Gastrocnemius medialis (tissue), 4 donors: ENCODE measurements around the gene MUC5B. TPM values are rescaled to one million over a fixed set of nuclear protein-coding genes. Genes with fewer than 3 reads are reported as not detected.

Experiments
- ATAC-seq, 2 donors: fragments of 150-250 bp; one replicate each; pipeline ENCODE4 v1.9.1; 2016
- DNase-seq, 2 donors: peaks; one replicate each; pipeline ENCODE4 v3.0.0-alpha.2; 2019
- H3K27ac ChIP-seq, 4 donors: fragments of 200-600 bp; sonication (generic); 1 replicate in 1 of 4; 2 replicates in 3 of 4; pipeline ENCODE4 v1.5.1; 2016 to 2018; ENCODE audit warnings: mild to moderate bottlenecking in 2 of 4, moderate library complexity in 1 of 4
- H3K27me3 ChIP-seq, 3 donors: fragments of 200-600 bp; sonication (generic) in 2 of 3; 1 replicate in 1 of 3; 2 replicates in 2 of 3; pipeline versions ENCODE4 v1.5.1 to v1.6.0; 2016 to 2019; ENCODE audit warnings: mild to moderate bottlenecking in 1 of 3, moderate library complexity in 1 of 3
- H3K36me3 ChIP-seq, 2 donors: fragments of 200-600 bp; sonication (generic) in 1 of 2; one replicate each; pipeline ENCODE4 v1.5.1; 2017 to 2018
- H3K4me1 ChIP-seq, 2 donors: fragments of 200-600 bp; sonication (generic) in 1 of 2; one replicate each; pipeline ENCODE4 v1.5.1; 2016 to 2017; ENCODE audit warnings: mild to moderate bottlenecking in 2 of 2
- H3K4me3 ChIP-seq, 4 donors: fragments of 200-600 bp; sonication (generic) in 3 of 4; 1 replicate in 1 of 4; 2 replicates in 3 of 4; pipeline ENCODE4 v1.5.1; 2016 to 2019; ENCODE audit warnings: mild to moderate bottlenecking in 2 of 4
- H3K9me3 ChIP-seq, 3 donors: fragments of 200-600 bp; sonication (generic) in 2 of 3; 1 replicate in 1 of 3; 2 replicates in 2 of 3; pipeline ENCODE4 v1.5.1; 2016 to 2019
- CTCF ChIP-seq, 5 experiments: fragments of 450-650 bp in 3 of 5; fragments of 200-600 bp in 2 of 5; sonication (generic) in 2 of 5; IDR thresholded peaks in 4 of 5; conservative IDR thresholded peaks in 1 of 5; 1 replicate in 4 of 5; 2 replicates in 1 of 5; pipeline ENCODE4 v1.5.1; 2016 to 2019; ENCODE audit warnings: antibody characterized with exemption in 5 of 5, mild to moderate bottlenecking in 3 of 5, moderate library complexity in 3 of 5
- POLR2A ChIP-seq, 2 donors: fragments of 450-650 bp; IDR thresholded peaks; one replicate each; pipeline ENCODE4 v1.6.1; 2017; ENCODE audit warnings: antibody characterized with exemption in 2 of 2, mild to moderate bottlenecking in 2 of 2, moderate library complexity in 2 of 2
- in situ Hi-C, 4 donors: fragments of 200-750 bp; cut with MboI; loops; one replicate each; pipeline versions ENCODE4 v1.15.0 to v1.8.0; 2017; ENCODE audit warnings: low sequenced_read_pairs in 4 of 4
- intact Hi-C: fragments of 100-400 bp; cut with DNase I; formaldehyde crosslinking; loops from one replicate; pipeline ENCODE4 v1.15.1; 2023; ENCODE audit warnings: low total_unique reads
- total RNA-seq, 4 donors: library from RNA; depleted of rRNA; stranded (reverse); fragments of >200 nt; gene quantifications; one replicate each; pipeline versions ENCODE4 v1.1.0 to v1.2.3, GENCODE V29; 2016

Gene MUC5B
- total RNA-seq, 4 donors from 2014 or later, result 0.17 TPM; not detected in 3

DNA sequence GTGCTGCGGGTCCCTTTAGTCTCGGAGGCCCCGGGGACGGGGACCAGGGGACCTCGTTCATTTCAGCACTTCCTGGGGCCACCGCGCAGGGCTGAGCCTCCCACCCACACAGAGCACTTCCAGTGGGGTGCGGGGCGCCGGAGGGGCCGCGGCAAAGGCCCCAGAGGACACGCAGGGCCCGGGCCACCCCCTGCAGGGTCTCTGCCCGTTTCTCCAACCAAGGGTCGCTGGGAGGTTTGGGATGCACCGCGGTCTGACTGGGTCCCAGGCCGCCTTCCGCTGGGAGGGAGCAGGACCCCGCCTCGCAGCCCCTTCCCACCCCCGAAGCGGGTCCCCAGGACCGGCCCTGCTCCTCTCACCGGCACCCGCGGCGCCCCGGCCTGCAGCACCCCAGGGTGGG is 49.1 kb downstream of the MUC5B start:
- DNase-seq (no peak), ATAC-seq (no peak)
- no peak for TF ChIP-seq POLR2A (IDR thresholded peaks at IDR 0.05)
- TF ChIP-seq CTCF (IDR thresholded peaks at IDR 0.05 in 4 of 5, conservative IDR thresholded peaks at IDR 0.05 in 1 of 5), result no peak
- intact Hi-C loops (no loop called here), in situ Hi-C loops (loop anchor here in 1 of 4 donors (25.0 kb wide), 1 partner anchor 240 kb away; no protein-coding TSS in a partner anchor)
- H3K9me3 ChIP-seq, result no peaks in the 10 kb centered on the region
- H3K4me1 ChIP-seq, result no peaks in the 10 kb centered on the region
- H3K27me3 ChIP-seq, result no peaks in the 10 kb centered on the region
- peaks cover 0 to 21% of the 10 kb centered on the region in 2 donors for H3K36me3 ChIP-seq
- H3K27ac ChIP-seq, result no peak overlapping the region
- H3K4me3 ChIP-seq, result no peak overlapping the region

- no peaks in the 10 kb centered on the region for H3K9me3 ChIP-seq
- in situ Hi-C loops, result loop anchor here in 1 of 4 donors (25.0 kb wide), 1 partner anchor 240 kb away; no protein-coding TSS in a partner anchor
- TF ChIP-seq CTCF (IDR thresholded peaks at IDR 0.05 in 4 of 5, conservative IDR thresholded peaks at IDR 0.05 in 1 of 5) (no peak), POLR2A (IDR thresholded peaks at IDR 0.05) (no peak)
- H3K36me3 ChIP-seq, result peaks cover 0 to 23% of the 10 kb centered on the region in 2 donors
- H3K4me3 ChIP-seq, result no peak overlapping the region
- H3K27me3 ChIP-seq, result no peaks in the 10 kb centered on the region
- DNase-seq (no peak), ATAC-seq (no peak)
- no peaks in the 10 kb centered on the region for H3K4me1 ChIP-seq
- H3K27ac ChIP-seq, result no peak overlapping the region
- intact Hi-C loops, result no loop called here
Measured at GRCh38 chr11:1272531-1272930, 49.7 kb downstream of the MUC5B start.

- ATAC-seq, result no peak
- H3K4me3 ChIP-seq, result no peak overlapping the region
- no peaks in the 10 kb centered on the region for H3K4me1 ChIP-seq
- in situ Hi-C loops (loop anchor here in 1 of 4 donors (25.0 kb wide), 1 partner anchor 238 kb away; no protein-coding TSS in a partner anchor), intact Hi-C loops (no loop called here)
- no peaks in the 10 kb centered on the region for H3K9me3 ChIP-seq
- peaks cover 0 to 28% of the 10 kb centered on the region in 2 donors for H3K36me3 ChIP-seq
- H3K27ac ChIP-seq, result no peak overlapping the region
- no peak for TF ChIP-seq CTCF (IDR thresholded peaks at IDR 0.05 in 4 of 5, conservative IDR thresholded peaks at IDR 0.05 in 1 of 5)
- no peak for TF ChIP-seq POLR2A (IDR thresholded peaks at IDR 0.05)
- no peaks in the 10 kb centered on the region for H3K27me3 ChIP-seq
- no peak for DNase-seq
Measured at GRCh38 chr11:1274501-1274900, 51.6 kb downstream of the MUC5B start.

GRCh38 chr11:1275021-1275420 is 52.2 kb downstream of the MUC5B start:
- no peaks in the 10 kb centered on the region for H3K9me3 ChIP-seq
- no peaks in the 10 kb centered on the region for H3K4me1 ChIP-seq
- H3K27ac ChIP-seq, result no peak overlapping the region
- intact Hi-C loops (no loop called here), in situ Hi-C loops (no loop called here)
- DNase-seq (no peak), ATAC-seq (no peak)
- H3K27me3 ChIP-seq, result no peaks in the 10 kb centered on the region
- peaks cover 0 to 30% of the 10 kb centered on the region in 2 donors for H3K36me3 ChIP-seq
- H3K4me3 ChIP-seq, result no peak overlapping the region
- TF ChIP-seq POLR2A (IDR thresholded peaks at IDR 0.05), result no peak
- no peak for TF ChIP-seq CTCF (IDR thresholded peaks at IDR 0.05 in 4 of 5, conservative IDR thresholded peaks at IDR 0.05 in 1 of 5)
